ENCODE measurements around the gene ERVK3-1. TPM values are rescaled to one million over a fixed set of nuclear protein-coding genes. Genes with fewer than 3 reads are reported as not detected.
A peak's percentile ranks its signal among the peaks of the same experiment; 100 is the strongest.
"Not testable (repeated sequence)": the region's sequence is repeated elsewhere in the genome, so short reads cannot be mapped to it uniquely, and the experiment has no call there.

The ERVK3-1 gene
- total RNA-seq, 1 donor = 49.0 TPM

DNA sequence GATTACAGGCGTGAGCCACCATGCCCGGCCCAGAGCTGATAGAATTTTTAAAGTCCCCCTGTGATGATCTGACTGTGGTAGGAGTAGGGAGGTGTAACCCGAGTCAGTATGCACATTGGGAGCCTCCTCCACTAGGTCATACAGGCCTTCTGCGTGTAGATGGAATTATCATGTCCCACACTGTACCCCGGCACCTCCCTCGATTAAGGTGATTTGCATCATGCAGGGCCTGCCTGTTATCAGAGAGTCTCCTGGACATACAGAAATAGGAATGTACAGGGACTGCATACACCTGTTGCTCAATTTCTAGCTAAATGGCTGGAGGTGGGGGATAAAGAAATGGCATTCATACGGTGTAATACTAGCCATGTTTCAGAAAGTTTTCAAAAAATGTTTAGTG is 922 bp upstream of the ERVK3-1 start:
- DNase-seq (ENCODE audit: low read depth in 2 of 3, low spot score in 2 of 3) = no peak

GRCh38 chr19:58304748-58305064 is 471 bp upstream of the ERVK3-1 start:
- no peak for DNase-seq (ENCODE audit: low read depth in 2 of 3, low spot score in 2 of 3)

DNA sequence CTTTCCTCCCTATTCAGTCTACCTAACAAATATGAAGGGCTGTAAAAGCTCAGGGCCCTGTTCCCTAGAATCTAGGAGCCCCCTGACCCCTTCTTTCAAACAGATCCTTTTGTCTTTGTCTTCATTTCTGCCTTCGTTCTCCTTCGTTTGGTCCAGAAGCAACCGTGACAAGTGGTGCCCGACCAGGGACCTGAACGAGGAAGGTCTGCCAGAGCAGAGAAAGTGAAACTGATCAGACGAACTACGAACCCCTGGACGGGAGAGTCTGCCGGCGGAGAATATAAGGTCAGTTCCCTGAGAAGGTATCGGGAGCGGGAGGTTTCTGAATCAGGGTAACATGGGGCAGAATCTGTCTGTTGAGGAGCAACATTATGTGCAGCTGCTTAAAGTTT is 751 bp downstream of the ERVK3-1 start:
- DNase-seq (ENCODE audit: low read depth in 2 of 3, low spot score in 2 of 3) = no peak

- DNase-seq (ENCODE audit: low read depth in 2 of 3, low spot score in 2 of 3) = no peak
Measured at GRCh38 chr19:58307736-58308135, 2.6 kb downstream of the ERVK3-1 start.

- DNase-seq (ENCODE audit: low read depth in 2 of 3, low spot score in 2 of 3) = not testable (repeated sequence)
Measured at GRCh38 chr19:58310685-58311084, 5.5 kb downstream of the ERVK3-1 start.

- no peak for DNase-seq (ENCODE audit: low read depth in 2 of 3, low spot score in 2 of 3)
Measured at GRCh38 chr19:58311345-58311865, 6.2 kb downstream of the ERVK3-1 start.

- DNase-seq (ENCODE audit: low read depth in 2 of 3, low spot score in 2 of 3) = no peak
Measured at GRCh38 chr19:58315580-58315979, 10.4 kb downstream of the ERVK3-1 start.

GRCh38 chr19:58317476-58318072 is 12.4 kb downstream of the ERVK3-1 start:
- DNase-seq (ENCODE audit: low read depth in 2 of 3, low spot score in 2 of 3) = peak in 2 of 3 donors; percentile 39 to 44

DNA sequence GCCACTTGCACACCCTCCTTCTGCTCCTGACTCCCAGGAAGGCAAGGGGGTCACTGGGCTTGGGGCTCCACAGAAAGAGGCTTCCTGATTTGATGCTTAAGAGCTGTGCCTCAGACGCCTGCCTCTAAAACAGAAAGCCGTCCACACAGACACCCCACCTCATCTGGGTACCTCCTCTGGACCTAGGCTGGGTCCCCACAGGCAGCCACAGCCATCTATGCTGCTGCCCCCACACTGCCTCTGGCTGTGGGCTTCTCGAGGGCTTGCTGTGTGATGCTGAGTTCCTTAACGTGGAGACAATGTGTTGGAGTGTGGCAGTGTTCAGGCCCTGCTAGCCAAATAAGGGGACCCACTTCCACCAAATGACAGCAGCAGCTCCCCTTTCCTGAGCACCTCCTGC is 13.1 kb downstream of the ERVK3-1 start:
- DNase-seq (ENCODE audit: low read depth in 2 of 3, low spot score in 2 of 3) = no peak

DNA sequence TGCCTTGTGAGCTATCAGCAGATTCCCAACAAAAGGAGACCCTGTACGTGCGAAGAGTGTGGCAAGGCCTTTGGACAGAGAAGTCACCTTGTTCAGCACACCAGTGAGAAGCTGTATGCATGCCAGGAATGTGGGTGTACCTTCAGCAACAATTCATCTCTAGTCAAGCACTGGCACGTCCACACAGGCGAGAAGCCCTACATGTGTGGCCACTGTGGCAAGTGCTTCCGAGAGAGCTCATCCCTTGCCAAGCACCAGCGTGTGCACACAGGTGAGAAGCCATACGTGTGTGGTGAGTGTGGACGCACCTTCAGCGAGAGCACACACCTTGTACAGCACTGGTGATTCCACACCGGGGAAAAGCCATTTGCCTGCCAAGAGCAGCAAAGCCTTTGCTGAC is 14.1 kb downstream of the ERVK3-1 start:
- no peak for DNase-seq (ENCODE audit: low read depth in 2 of 3, low spot score in 2 of 3)

- no peak for DNase-seq (ENCODE audit: low read depth in 2 of 3, low spot score in 2 of 3)
Measured at GRCh38 chr19:58325311-58326022, 20.3 kb downstream of the ERVK3-1 start.

- DNase-seq (ENCODE audit: low read depth in 2 of 3, low spot score in 2 of 3) = no peak
Measured at GRCh38 chr19:58326501-58326913, 21.3 kb downstream of the ERVK3-1 start.

DNA sequence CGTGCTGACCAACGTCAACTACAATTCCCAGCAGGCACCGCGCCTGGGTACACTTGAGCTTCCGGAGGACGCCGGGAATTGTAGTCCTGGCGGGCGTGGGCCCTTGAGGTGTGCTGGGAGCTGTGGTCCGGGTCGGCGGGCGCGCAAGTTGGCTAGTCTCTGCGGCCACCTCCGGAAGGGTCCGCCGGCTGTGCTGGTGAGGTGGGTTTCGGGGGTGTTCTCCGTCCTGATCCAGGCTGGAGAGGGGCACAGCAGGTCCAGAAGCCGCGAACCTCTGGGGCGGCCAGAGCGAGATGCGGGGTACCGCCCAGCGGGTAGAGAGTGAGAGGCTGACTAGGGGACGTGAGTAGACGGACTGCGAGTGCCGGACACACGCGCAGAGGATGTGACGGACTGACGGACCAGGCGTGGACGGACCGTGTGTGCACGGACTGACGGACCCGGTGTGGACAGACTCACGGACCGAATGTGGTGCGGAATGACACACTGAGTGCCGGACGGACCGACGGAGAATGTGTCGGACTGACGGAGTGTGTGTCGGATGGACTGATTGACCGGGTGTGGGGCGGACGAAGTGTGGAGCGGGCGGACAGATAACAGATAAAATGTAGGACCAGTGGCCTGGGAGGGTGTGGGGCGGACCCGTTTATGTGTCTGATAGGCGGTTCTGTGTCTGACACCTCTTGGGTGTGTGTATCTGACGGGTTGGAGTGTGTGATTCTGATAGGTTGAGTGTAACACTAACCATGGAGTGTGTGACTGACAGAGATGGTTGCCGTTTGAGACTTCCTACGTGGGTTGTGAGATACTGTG is 21.9 kb downstream of the ERVK3-1 start, which contains the start of gene ZSCAN22:
Gene ZSCAN22, plus strand, starts transcription at position 81 of the 813 bp plus-strand sequence. CDS start 7,809 bp downstream, outside the sequence.
- peak; percentile 65 to 91 (median 87) for DNase-seq (ENCODE audit: low read depth in 2 of 3, low spot score in 2 of 3)

GRCh38 chr19:58328999-58329398 is 23.8 kb downstream of the ERVK3-1 start:
- peak in 2 of 3 donors; percentile 44 to 67 for DNase-seq (ENCODE audit: low read depth in 2 of 3, low spot score in 2 of 3)

GRCh38 chr19:58330458-58330857 is 25.3 kb downstream of the ERVK3-1 start:
- DNase-seq (ENCODE audit: low read depth in 2 of 3, low spot score in 2 of 3) = no peak

DNA sequence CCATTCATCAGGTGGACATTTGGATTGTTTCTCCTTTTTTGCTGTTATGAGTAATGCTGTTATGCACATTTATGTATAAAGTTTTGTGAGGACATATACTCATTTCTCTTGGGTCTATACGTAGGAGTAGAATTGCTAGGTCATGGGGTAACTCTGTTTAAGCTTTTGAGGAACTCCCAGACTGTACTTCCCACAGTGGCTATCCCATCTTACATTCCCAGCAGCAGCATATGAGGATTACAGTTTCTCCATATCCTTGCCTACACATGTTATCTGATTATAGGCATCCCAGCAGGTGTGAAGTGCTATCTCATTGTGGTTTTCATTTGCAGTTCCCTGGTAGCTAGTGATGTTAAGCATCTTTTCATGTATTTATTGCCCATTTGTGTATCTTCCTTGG is 27.5 kb downstream of the ERVK3-1 start:
- DNase-seq (ENCODE audit: low read depth in 2 of 3, low spot score in 2 of 3) = no peak

DNA sequence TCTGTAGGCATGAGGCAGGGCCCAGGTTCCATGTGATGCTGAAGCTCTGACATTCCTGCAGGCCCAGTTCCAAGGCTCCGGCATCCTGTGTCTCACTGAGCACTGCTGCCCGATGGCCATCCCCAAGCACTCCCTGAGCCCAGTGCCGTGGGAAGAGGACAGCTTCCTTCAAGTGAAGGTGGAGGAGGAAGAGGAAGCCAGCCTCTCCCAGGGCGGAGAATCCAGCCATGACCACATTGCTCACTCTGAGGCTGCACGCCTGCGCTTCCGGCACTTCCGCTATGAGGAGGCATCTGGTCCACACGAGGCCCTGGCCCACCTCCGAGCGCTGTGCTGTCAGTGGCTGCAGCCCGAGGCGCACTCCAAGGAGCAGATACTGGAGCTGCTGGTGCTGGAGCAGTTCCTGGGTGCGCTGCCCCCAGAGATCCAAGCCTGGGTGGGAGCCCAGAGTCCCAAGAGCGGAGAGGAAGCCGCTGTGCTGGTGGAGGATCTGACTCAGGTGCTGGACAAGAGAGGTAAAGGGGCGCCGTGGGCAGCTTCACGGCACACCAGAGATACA is 29.6 kb downstream of the ERVK3-1 start:
- DNase-seq (ENCODE audit: low read depth in 2 of 3, low spot score in 2 of 3) = no peak

- no peak for DNase-seq (ENCODE audit: low read depth in 2 of 3, low spot score in 2 of 3)
Measured at GRCh38 chr19:58335630-58336029, 30.5 kb downstream of the ERVK3-1 start.

- no peak for DNase-seq (ENCODE audit: low read depth in 2 of 3, low spot score in 2 of 3)
Measured at GRCh38 chr19:58336216-58336615, 31.0 kb downstream of the ERVK3-1 start.

GRCh38 chr19:58336820-58337219 is 31.6 kb downstream of the ERVK3-1 start:
- DNase-seq (ENCODE audit: low read depth in 2 of 3, low spot score in 2 of 3) = no peak

DNA sequence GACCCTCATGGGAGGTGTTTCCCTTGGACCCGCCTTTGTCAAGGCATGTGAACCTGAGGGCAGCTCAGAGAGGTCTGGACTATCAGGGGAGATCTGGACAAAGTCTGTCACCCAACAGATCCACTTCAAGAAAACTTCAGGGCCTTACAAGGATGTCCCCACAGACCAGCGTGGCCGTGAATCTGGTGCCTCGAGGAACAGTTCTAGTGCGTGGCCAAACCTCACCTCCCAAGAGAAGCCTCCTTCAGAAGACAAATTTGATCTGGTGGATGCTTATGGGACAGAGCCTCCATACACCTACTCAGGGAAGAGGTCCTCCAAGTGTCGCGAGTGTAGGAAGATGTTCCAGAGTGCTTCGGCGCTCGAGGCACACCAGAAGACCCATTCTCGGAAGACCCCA is 33.2 kb downstream of the ERVK3-1 start:
- no peak for DNase-seq (ENCODE audit: low read depth in 2 of 3, low spot score in 2 of 3)
